Vagina (tissue), 2 donors: ENCODE measurements around the gene C16orf74.

Experiments
- CTCF ChIP-seq, 3 experiments: fragments of 450-650 bp in 2 of 3; fragments of 200-600 bp in 1 of 3; sonication (generic) in 1 of 3; IDR thresholded peaks; one replicate each; pipeline ENCODE4 v1.5.1; 2017 to 2019; ENCODE audit warnings: antibody characterized with exemption in 3 of 3, mild to moderate bottlenecking in 2 of 3, moderate library complexity in 2 of 3
- POLR2AphosphoS5 ChIP-seq, 2 donors: sonication (generic); formaldehyde crosslinking; IDR thresholded peaks; one replicate each; pipeline ENCODE4 v1.9.0; 2017; ENCODE audit warnings: antibody characterized with exemption in 2 of 2, mild to moderate bottlenecking in 2 of 2, low read depth in 1 of 2; ENCODE audit not compliant: insufficient read depth in 1 of 2

- TF ChIP-seq POLR2AphosphoS5 (IDR thresholded peaks at IDR 0.05; ENCODE audit: insufficient read depth in 1 of 2, low read depth in 1 of 2) (no peak), CTCF (IDR thresholded peaks at IDR 0.05) (no peak)
Measured at GRCh38 chr16:85796152-85796551, 45.3 kb upstream of the C16orf74 start.
